Esophagus muscularis mucosa (tissue), 3 donors: ENCODE results near the gene MRPS33.

Experiments used
- CTCF ChIP-seq, 3 experiments: fragments of 200-600 bp in 2 of 3; fragments of 450-650 bp in 1 of 3; sonication (generic) in 2 of 3; IDR thresholded peaks; one replicate each; pipeline ENCODE4 v1.5.1; 2017 to 2019; ENCODE audit warnings: antibody characterized with exemption in 3 of 3, mild to moderate bottlenecking in 2 of 3, moderate library complexity in 1 of 3
- POLR2A ChIP-seq: fragments of 450-650 bp; IDR thresholded peaks from one replicate; pipeline ENCODE4 v1.6.1; 2017; ENCODE audit warnings: antibody characterized with exemption, moderate library complexity, mild to moderate bottlenecking, low read depth
- POLR2AphosphoS5 ChIP-seq, 2 donors: sonication (generic); formaldehyde crosslinking; IDR thresholded peaks; one replicate each; pipeline ENCODE4 v1.6.1; 2017; ENCODE audit warnings: antibody characterized with exemption in 2 of 2

- TF ChIP-seq CTCF (IDR thresholded peaks at IDR 0.05): no peak
- TF ChIP-seq POLR2A: no peak
- TF ChIP-seq POLR2AphosphoS5 (IDR thresholded peaks at IDR 0.05): no peak
These were observed 30.9 kb downstream of the MRPS33 start for GRCh38 chr7:140983802-140984201.
